Measurements from ENCODE around the gene CFAP74.

DNA sequence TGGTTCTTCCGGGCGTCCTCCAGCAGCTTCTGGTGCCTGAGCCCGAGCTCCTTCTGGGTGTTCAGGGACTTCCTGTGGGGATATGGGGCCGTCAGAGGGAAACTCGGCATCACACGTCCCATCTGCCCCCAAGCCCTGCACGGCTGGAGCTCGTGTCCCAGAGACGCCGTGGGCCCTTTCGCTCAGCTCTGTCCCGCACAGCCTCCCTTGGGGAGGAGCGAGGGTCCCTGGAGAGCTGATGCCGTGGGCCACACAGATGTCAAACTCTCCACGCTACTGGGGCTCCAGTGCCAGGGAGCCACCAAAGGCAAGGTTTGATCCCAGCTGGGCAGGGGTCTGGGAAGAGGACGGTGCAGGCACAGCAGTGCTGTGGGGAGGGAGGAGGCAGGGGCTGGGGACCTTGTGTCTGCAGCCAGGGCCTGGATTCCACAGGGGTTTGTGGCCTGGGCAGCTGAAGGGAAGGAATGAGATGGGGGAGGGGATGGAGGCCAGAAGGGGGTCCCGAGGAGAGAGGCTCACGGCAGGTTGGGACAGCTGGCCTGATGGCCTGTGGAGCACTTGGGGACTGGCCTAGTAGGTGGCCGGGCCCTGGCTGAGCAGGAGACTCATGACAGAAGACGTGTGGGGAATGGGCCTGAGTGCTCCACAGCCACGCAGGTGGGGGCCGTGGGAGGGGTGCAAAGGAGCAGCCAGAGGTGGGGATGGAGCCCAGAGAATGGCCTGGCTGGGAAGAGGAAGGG lies 30.4 kb downstream of the CFAP74 start:
- TF ChIP-seq, protein P1, sequence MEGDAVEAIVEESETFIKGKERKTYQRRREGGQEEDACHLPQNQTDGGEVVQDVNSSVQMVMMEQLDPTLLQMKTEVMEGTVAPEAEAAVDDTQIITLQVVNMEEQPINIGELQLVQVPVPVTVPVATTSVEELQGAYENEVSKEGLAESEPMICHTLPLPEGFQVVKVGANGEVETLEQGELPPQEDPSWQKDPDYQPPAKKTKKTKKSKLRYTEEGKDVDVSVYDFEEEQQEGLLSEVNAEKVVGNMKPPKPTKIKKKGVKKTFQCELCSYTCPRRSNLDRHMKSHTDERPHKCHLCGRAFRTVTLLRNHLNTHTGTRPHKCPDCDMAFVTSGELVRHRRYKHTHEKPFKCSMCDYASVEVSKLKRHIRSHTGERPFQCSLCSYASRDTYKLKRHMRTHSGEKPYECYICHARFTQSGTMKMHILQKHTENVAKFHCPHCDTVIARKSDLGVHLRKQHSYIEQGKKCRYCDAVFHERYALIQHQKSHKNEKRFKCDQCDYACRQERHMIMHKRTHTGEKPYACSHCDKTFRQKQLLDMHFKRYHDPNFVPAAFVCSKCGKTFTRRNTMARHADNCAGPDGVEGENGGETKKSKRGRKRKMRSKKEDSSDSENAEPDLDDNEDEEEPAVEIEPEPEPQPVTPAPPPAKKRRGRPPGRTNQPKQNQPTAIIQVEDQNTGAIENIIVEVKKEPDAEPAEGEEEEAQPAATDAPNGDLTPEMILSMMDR (IDR thresholded peaks at IDR 0.05 in 4 of 5, conservative IDR thresholded peaks at IDR 0.05 in 1 of 5): no peak
- TF ChIP-seq POLR2A (IDR thresholded peaks at IDR 0.05): no peak
